ENCODE data around the gene NPEPPS.
"Not testable (repeated sequence)": the region's sequence is repeated elsewhere in the genome, so short reads cannot be mapped to it uniquely, and the experiment has no call there.

The NPEPPS gene

DNA sequence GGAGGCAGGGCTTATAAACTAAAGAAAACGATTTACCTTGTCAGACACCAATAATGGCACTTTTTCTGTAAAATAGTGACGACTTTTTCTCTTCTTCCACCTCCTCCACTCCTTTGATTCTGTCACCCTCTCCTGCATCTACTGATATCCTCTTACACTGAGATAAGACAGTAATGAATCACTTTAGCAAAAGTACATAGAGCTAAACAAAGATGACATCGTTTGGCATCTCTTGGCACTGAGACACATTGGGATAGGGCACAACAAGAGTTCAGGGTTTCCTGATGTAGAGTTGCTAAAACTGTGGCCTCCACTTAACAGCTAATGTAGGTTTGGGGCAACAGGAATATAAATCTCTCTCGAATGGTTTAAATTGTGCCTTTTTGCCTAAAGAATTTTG lies 10.6 kb upstream of the NPEPPS start:
- not testable (repeated sequence) for H3K9ac ChIP-seq (ENCODE audit: low read length in 2 of 2); H3K9me3 ChIP-seq (ENCODE audit: control insufficient read depth in 2 of 2, low read length in 2 of 2); H3K4me3 ChIP-seq (ENCODE audit: low read length in 2 of 2); H3K4me1 ChIP-seq (ENCODE audit: control insufficient read depth, insufficient read depth, low read length); H3K27me3 ChIP-seq (ENCODE audit: control insufficient read depth in 1 of 2, insufficient read depth in 2 of 2, low read length in 2 of 2); H3K27ac ChIP-seq (ENCODE audit: low read length); H3K36me3 ChIP-seq (ENCODE audit: control insufficient read depth in 2 of 2, insufficient read depth in 2 of 2, low read length in 2 of 2)

DNA sequence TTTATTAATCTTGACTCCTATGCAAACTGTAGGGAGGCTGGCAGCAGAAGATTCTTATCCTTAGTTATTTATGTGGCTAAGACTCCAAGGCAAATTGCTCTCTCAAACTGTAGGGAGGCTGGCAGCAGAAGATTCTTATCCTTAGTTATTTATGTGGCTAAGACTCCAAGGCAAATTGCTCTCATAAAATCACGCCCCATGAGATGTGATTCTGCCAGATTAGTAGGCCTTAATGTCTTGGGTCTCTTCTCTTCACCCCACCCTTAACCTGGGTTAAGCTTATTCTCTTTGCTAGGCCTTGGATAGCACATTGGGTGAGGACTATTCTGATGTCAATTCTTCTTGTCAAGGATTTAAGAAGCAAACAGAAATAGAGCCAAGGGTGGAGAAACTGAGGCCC lies 9.5 kb upstream of the NPEPPS start:
- H3K9me3 ChIP-seq (ENCODE audit: control insufficient read depth in 2 of 2, low read length in 2 of 2); H3K27me3 ChIP-seq (ENCODE audit: control insufficient read depth in 1 of 2, insufficient read depth in 2 of 2, low read length in 2 of 2); H3K36me3 ChIP-seq (ENCODE audit: control insufficient read depth in 2 of 2, insufficient read depth in 2 of 2, low read length in 2 of 2); H3K4me1 ChIP-seq (ENCODE audit: control insufficient read depth, insufficient read depth, low read length); H3K9ac ChIP-seq (ENCODE audit: low read length in 2 of 2); H3K4me3 ChIP-seq (ENCODE audit: low read length in 2 of 2); H3K27ac ChIP-seq (ENCODE audit: low read length): not testable (repeated sequence)

DNA sequence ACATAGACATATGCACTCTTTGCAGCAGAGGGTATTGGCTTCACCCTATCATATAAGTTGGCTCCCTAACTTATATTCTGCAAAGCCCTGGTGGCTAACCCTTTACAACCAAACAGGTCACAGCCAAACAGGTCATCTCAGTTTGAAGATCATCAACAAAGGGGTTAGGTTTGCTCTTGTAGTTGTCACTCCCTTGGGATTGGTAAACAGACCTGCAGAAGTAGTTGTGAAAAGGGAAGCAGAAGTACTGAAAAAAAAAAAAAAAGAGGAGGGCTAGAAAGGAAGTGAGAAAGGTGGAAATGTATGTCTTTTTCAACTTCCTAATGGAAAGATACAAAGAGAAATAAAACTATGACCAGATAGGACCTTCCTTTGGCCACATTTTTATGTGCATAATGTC lies 8.6 kb upstream of the NPEPPS start:
- not testable (repeated sequence) for H3K36me3 ChIP-seq (ENCODE audit: control insufficient read depth in 2 of 2, insufficient read depth in 2 of 2, low read length in 2 of 2); H3K27ac ChIP-seq (ENCODE audit: low read length); H3K4me1 ChIP-seq (ENCODE audit: control insufficient read depth, insufficient read depth, low read length); H3K27me3 ChIP-seq (ENCODE audit: control insufficient read depth in 1 of 2, insufficient read depth in 2 of 2, low read length in 2 of 2); H3K9me3 ChIP-seq (ENCODE audit: control insufficient read depth in 2 of 2, low read length in 2 of 2); H3K4me3 ChIP-seq (ENCODE audit: low read length in 2 of 2); H3K9ac ChIP-seq (ENCODE audit: low read length in 2 of 2)

DNA sequence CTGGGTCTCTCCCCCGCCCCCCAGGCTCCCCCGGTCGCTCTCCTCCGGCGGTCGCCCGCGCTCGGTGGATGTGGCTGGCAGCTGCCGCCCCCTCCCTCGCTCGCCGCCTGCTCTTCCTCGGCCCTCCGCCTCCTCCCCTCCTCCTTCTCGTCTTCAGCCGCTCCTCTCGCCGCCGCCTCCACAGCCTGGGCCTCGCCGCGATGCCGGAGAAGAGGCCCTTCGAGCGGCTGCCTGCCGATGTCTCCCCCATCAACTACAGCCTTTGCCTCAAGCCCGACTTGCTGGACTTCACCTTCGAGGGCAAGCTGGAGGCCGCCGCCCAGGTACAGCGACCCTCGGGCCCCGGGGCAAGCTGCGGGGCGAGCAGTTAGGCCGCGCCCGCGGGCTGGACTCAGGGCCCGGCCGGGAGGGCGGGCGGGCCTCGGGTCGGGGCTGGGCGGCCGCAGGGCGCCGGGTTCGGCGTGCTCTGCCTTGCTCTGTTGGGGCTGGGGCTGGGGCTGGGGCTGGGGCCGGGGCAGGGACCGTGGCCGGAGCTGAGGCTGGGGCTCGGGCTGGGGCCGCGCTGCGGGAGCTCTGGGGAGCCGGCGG lies 419 bp downstream of the NPEPPS start:
- H3K4me1 ChIP-seq (ENCODE audit: control insufficient read depth, insufficient read depth, low read length); H3K27me3 ChIP-seq (ENCODE audit: control insufficient read depth in 1 of 2, insufficient read depth in 2 of 2, low read length in 2 of 2); H3K36me3 ChIP-seq (ENCODE audit: control insufficient read depth in 2 of 2, insufficient read depth in 2 of 2, low read length in 2 of 2); H3K9me3 ChIP-seq (ENCODE audit: control insufficient read depth in 2 of 2, low read length in 2 of 2): not testable (repeated sequence)
- Histone ChIP-seq H3K9ac (ENCODE audit: low read length in 2 of 2) (peak overlapping the region in 1 of 2 donors; percentile 60), H3K4me3 (ENCODE audit: low read length in 2 of 2) (peak overlapping the region in 1 of 2 donors; percentile 73), H3K27ac (ENCODE audit: low read length) (peak overlapping the region; percentile 55)

DNA sequence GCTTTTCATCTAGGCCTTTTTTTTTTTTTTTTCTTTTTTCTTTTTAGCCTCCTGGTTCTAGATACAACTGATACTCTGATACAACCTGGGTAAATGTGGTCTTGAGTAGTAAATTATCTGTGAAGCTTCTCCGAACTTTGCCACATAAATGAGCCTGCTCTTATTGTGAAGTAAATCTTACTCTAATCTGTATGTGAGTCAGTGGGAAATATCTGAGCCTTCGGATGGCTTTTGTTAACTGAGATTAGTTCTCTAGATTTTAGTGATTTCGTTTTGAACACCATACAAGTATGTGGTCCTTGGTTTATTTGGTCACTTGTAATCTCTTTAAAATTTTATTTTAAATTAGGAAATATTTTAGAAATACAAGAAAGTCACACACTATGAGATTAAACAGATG lies 8.2 kb downstream of the NPEPPS start:
- H3K27ac ChIP-seq (ENCODE audit: low read length); H3K9me3 ChIP-seq (ENCODE audit: control insufficient read depth in 2 of 2, low read length in 2 of 2); H3K36me3 ChIP-seq (ENCODE audit: control insufficient read depth in 2 of 2, insufficient read depth in 2 of 2, low read length in 2 of 2); H3K9ac ChIP-seq (ENCODE audit: low read length in 2 of 2); H3K27me3 ChIP-seq (ENCODE audit: control insufficient read depth in 1 of 2, insufficient read depth in 2 of 2, low read length in 2 of 2); H3K4me1 ChIP-seq (ENCODE audit: control insufficient read depth, insufficient read depth, low read length); H3K4me3 ChIP-seq (ENCODE audit: low read length in 2 of 2): not testable (repeated sequence)

DNA sequence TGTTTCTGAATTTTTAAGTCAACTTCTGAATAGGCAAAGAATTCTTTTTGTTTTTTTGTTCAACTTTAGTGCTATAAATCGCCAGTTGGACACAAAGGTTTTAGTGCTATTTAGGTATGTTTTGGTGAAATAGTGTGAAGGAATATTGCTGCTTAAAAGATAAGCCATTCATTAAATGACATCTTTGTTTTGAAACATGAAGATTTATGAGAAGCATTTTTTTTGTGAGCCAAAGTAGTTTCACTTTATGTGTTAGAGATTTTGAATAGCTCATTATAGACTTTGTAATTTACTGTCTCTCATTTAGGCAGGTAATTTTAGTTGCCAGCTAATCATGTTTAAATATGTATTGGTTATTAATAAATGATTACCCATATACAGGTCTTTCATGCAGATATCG lies 10.8 kb downstream of the NPEPPS start:
- H3K36me3 ChIP-seq (ENCODE audit: control insufficient read depth in 2 of 2, insufficient read depth in 2 of 2, low read length in 2 of 2); H3K9me3 ChIP-seq (ENCODE audit: control insufficient read depth in 2 of 2, low read length in 2 of 2); H3K9ac ChIP-seq (ENCODE audit: low read length in 2 of 2); H3K27me3 ChIP-seq (ENCODE audit: control insufficient read depth in 1 of 2, insufficient read depth in 2 of 2, low read length in 2 of 2); H3K27ac ChIP-seq (ENCODE audit: low read length); H3K4me3 ChIP-seq (ENCODE audit: low read length in 2 of 2); H3K4me1 ChIP-seq (ENCODE audit: control insufficient read depth, insufficient read depth, low read length): not testable (repeated sequence)

DNA sequence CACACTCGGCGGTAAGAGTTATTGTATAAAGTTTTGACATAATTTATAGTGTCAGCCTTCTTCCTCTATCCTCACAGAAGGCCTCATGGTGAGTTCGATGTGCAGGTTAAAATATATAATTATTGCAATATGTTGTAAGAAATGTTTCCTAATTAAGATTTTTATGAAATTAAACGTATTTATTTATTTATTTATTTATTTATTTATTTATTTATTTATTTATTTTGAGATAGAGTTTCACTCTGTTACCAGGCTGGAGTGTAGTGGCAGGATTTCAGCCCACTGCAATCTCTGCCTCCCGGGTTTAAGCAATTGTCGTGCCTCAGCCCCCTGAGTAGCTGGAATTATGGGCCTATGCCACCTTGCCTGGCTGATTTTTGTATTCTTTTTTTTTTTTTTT lies 13.4 kb downstream of the NPEPPS start:
- H3K27me3 ChIP-seq (ENCODE audit: control insufficient read depth in 1 of 2, insufficient read depth in 2 of 2, low read length in 2 of 2); H3K4me3 ChIP-seq (ENCODE audit: low read length in 2 of 2); H3K27ac ChIP-seq (ENCODE audit: low read length); H3K4me1 ChIP-seq (ENCODE audit: control insufficient read depth, insufficient read depth, low read length); H3K36me3 ChIP-seq (ENCODE audit: control insufficient read depth in 2 of 2, insufficient read depth in 2 of 2, low read length in 2 of 2); H3K9me3 ChIP-seq (ENCODE audit: control insufficient read depth in 2 of 2, low read length in 2 of 2); H3K9ac ChIP-seq (ENCODE audit: low read length in 2 of 2): not testable (repeated sequence)

DNA sequence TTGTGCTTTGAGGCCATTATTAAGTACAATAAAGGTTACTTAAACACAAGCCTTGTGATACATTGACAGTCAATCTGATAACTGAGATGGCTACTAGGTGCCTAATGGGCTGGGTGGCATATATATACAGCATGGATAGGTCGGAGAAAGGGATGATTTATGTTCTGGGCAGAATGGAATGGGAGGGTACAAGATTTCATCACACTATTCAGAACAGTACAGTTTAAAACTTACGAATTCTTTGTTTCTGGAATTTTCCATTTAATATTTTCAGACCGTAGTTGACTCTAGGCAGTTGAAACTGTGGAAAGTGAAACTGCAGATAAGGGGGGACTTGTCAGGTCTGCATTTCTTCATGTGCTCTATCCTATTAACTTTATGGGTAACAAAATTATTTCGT lies 23.8 kb downstream of the NPEPPS start:
- not testable (repeated sequence) for H3K27ac ChIP-seq (ENCODE audit: low read length); H3K9ac ChIP-seq (ENCODE audit: low read length in 2 of 2); H3K36me3 ChIP-seq (ENCODE audit: control insufficient read depth in 2 of 2, insufficient read depth in 2 of 2, low read length in 2 of 2); H3K9me3 ChIP-seq (ENCODE audit: control insufficient read depth in 2 of 2, low read length in 2 of 2); H3K4me3 ChIP-seq (ENCODE audit: low read length in 2 of 2); H3K4me1 ChIP-seq (ENCODE audit: control insufficient read depth, insufficient read depth, low read length); H3K27me3 ChIP-seq (ENCODE audit: control insufficient read depth in 1 of 2, insufficient read depth in 2 of 2, low read length in 2 of 2)

DNA sequence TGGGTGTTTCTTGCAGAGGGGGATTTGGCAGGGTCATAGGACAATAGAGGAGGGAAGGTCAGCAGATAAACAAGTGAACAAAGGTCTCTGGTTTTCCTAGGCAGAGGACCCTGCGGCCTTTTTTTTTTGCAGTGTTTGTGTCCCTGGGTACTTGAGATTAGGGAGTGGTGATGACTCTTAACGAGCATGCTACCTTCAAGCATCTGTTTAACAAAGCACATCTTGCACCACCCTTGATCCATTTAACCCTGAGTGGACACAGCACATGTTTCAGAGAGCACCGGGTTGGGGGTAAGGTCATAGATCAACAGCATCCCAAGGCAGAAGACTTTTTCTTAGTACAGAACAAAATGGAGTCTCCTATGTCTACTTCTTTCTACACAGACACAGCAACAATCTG lies 25.2 kb downstream of the NPEPPS start:
- H3K4me3 ChIP-seq (ENCODE audit: low read length in 2 of 2); H3K27ac ChIP-seq (ENCODE audit: low read length); H3K9me3 ChIP-seq (ENCODE audit: control insufficient read depth in 2 of 2, low read length in 2 of 2); H3K9ac ChIP-seq (ENCODE audit: low read length in 2 of 2); H3K4me1 ChIP-seq (ENCODE audit: control insufficient read depth, insufficient read depth, low read length); H3K36me3 ChIP-seq (ENCODE audit: control insufficient read depth in 2 of 2, insufficient read depth in 2 of 2, low read length in 2 of 2); H3K27me3 ChIP-seq (ENCODE audit: control insufficient read depth in 1 of 2, insufficient read depth in 2 of 2, low read length in 2 of 2): not testable (repeated sequence)

DNA sequence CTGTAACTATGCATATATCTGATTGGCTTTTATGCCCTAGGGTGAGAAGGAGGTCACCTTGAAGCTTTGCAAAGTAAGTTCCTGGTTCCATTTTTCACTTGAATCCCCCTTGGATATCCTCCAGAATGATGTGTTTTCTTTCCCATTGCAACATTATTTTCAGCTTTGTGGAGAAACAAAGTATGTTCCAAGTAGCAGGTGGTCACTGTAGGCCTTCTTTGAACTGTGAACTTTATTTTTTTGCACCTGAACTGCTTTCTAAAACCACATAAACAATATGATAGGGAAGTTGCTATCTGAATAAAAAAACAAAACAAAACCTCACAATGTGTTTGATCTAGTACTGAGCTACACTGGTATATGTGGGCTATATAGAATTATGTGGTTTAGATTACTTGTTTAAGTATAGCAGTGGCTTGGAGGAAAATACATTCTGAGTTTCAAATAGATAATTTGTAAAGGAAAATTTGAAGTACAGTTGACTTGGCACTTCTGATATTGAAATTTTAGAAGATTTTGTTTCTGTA lies 29.7 kb downstream of the NPEPPS start:
- H3K4me1 ChIP-seq (ENCODE audit: control insufficient read depth, insufficient read depth, low read length); H3K9ac ChIP-seq (ENCODE audit: low read length in 2 of 2); H3K9me3 ChIP-seq (ENCODE audit: control insufficient read depth in 2 of 2, low read length in 2 of 2); H3K4me3 ChIP-seq (ENCODE audit: low read length in 2 of 2); H3K27me3 ChIP-seq (ENCODE audit: control insufficient read depth in 1 of 2, insufficient read depth in 2 of 2, low read length in 2 of 2); H3K27ac ChIP-seq (ENCODE audit: low read length); H3K36me3 ChIP-seq (ENCODE audit: control insufficient read depth in 2 of 2, insufficient read depth in 2 of 2, low read length in 2 of 2): not testable (repeated sequence)

DNA sequence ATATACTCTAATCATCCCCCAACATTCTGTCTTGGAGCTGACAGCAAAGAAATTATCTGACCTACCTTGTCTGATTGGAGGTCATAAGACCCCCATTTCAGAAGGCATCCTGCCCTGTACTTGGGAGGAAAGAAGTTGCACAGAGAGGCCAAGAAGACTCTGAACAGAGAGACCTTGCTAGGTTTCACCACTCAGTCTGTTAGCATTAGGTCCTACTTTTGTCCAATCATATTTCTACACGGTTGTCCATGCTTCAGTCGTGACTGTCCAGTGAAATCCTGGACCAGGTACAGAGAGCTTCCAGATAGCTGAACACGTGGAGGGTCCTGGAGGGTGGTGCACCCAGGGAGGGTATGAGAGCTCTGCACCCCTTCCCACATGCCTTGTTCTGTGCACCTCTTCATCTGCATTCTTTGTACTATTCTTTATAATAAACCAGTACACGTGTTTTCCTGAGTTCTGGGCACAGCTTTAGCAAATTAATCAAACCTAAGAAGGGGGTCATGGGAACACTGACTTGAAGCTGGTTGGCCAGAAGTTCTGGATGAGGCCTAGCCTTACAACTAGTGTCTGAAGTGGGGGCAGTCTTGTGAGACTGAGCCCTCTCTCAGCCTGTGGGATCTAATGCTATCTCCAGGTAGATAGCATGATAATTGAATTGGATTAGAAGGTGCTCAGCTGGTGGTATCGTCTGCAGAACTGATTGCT lies 30.9 kb downstream of the NPEPPS start:
- not testable (repeated sequence) for H3K4me1 ChIP-seq (ENCODE audit: control insufficient read depth, insufficient read depth, low read length); H3K4me3 ChIP-seq (ENCODE audit: low read length in 2 of 2); H3K9ac ChIP-seq (ENCODE audit: low read length in 2 of 2); H3K9me3 ChIP-seq (ENCODE audit: control insufficient read depth in 2 of 2, low read length in 2 of 2); H3K27me3 ChIP-seq (ENCODE audit: control insufficient read depth in 1 of 2, insufficient read depth in 2 of 2, low read length in 2 of 2); H3K27ac ChIP-seq (ENCODE audit: low read length); H3K36me3 ChIP-seq (ENCODE audit: control insufficient read depth in 2 of 2, insufficient read depth in 2 of 2, low read length in 2 of 2)

Measured in stomach smooth muscle (tissue), 2 donors.